Activated naive CD8-positive, alpha-beta T cell treated with anti-CD3 and anti-CD28 coated beads for 36 hours (primary cell): ENCODE data around the gene TBX15. TPM values are rescaled to one million over a fixed set of nuclear protein-coding genes. Genes with fewer than 3 reads are reported as not detected.

Source experiments
- DNase-seq: peaks from one replicate; pipeline ENCODE4 v3.0.0; 2021
- H3K27ac Mint-ChIP-seq: one replicate; pipeline ENCODE4 v1.8.0; 2022; ENCODE audit warnings: mild to moderate bottlenecking, moderate library complexity, mixed read lengths
- H3K27me3 Mint-ChIP-seq: one replicate; pipeline ENCODE4 v1.8.0; 2022; ENCODE audit warnings: mild to moderate bottlenecking, mixed read lengths
- H3K36me3 Mint-ChIP-seq: one replicate; pipeline ENCODE4 v1.8.0; 2021; ENCODE audit warnings: mild to moderate bottlenecking, mixed read lengths
- H3K4me1 Mint-ChIP-seq: one replicate; pipeline ENCODE4 v1.8.0; 2021; ENCODE audit warnings: mixed read lengths
- H3K4me3 Mint-ChIP-seq: one replicate; pipeline ENCODE4 v1.8.0; 2022; ENCODE audit warnings: mild to moderate bottlenecking, moderate library complexity, mixed read lengths
- H3K9me3 Mint-ChIP-seq: one replicate; pipeline ENCODE4 v1.8.0; 2022; ENCODE audit warnings: mixed read lengths
- total RNA-seq, 2 experiments: library from RNA; stranded (reverse); gene quantifications; one replicate each; pipeline ENCODE4 v1.2.3, GENCODE V29; 2021

The TBX15 gene
- not detected for total RNA-seq

GRCh38 chr1:118988186-118989005 is at the start of gene TBX15:
Gene TBX15 (minus strand): TSS chr1:118988343. CDS start chr1:118987795, 548 bp downstream.
- Mint-ChIP-seq H3K4me3 (peak within 1 kb of the TSS; percentile 42), H3K27ac (peak within 1 kb of the TSS; percentile 48), H3K4me1 (peaks cover 39% of the 10 kb centered on the region), H3K27me3 (peaks cover 97% of the 10 kb centered on the region), H3K9me3 (peaks cover 14% of the 10 kb centered on the region), H3K36me3 (peaks cover 21% of the 10 kb centered on the region)
- no peak for DNase-seq

GRCh38 chr1:119034359-119034758 is 46.2 kb upstream of the TBX15 start:
- no peak overlapping the region for H3K27ac Mint-ChIP-seq
- peaks cover 69% of the 10 kb centered on the region for H3K36me3 Mint-ChIP-seq
- no peaks in the 10 kb centered on the region for H3K27me3 Mint-ChIP-seq
- no peak overlapping the region for H3K4me3 Mint-ChIP-seq
- H3K9me3 Mint-ChIP-seq, result no peaks in the 10 kb centered on the region
- H3K4me1 Mint-ChIP-seq, result no peaks in the 10 kb centered on the region
- no peak for DNase-seq

GRCh38 chr1:119032986-119033385 is 44.8 kb upstream of the TBX15 start:
- Mint-ChIP-seq H3K27me3 (no peaks in the 10 kb centered on the region), H3K36me3 (peaks cover 71% of the 10 kb centered on the region), H3K4me3 (no peak overlapping the region), H3K27ac (no peak overlapping the region), H3K9me3 (no peaks in the 10 kb centered on the region), H3K4me1 (no peaks in the 10 kb centered on the region)
- no peak for DNase-seq

GRCh38 chr1:119027759-119028158 is 39.6 kb upstream of the TBX15 start:
- no peak overlapping the region for H3K27ac Mint-ChIP-seq

GRCh38 chr1:119026956-119027355 is 38.8 kb upstream of the TBX15 start:
- no peak overlapping the region for H3K27ac Mint-ChIP-seq
- H3K27me3 Mint-ChIP-seq, result no peaks in the 10 kb centered on the region
- H3K4me1 Mint-ChIP-seq, result no peaks in the 10 kb centered on the region
- no peak overlapping the region for H3K4me3 Mint-ChIP-seq
- DNase-seq, result no peak
- H3K36me3 Mint-ChIP-seq, result peaks cover 49% of the 10 kb centered on the region
- peaks cover 12% of the 10 kb centered on the region for H3K9me3 Mint-ChIP-seq

More at GRCh38 chr1:119027759-119028158, 39.6 kb upstream of the TBX15 start:
- H3K4me1 Mint-ChIP-seq, result no peaks in the 10 kb centered on the region
- no peak for DNase-seq
- H3K36me3 Mint-ChIP-seq, result peaks cover 55% of the 10 kb centered on the region
- H3K27me3 Mint-ChIP-seq, result no peaks in the 10 kb centered on the region
- no peak overlapping the region for H3K4me3 Mint-ChIP-seq
- peaks cover 10% of the 10 kb centered on the region for H3K9me3 Mint-ChIP-seq

GRCh38 chr1:119015547-119015946 is 27.4 kb upstream of the TBX15 start:
- no peak overlapping the region for H3K4me3 Mint-ChIP-seq
- peaks cover 19% of the 10 kb centered on the region for H3K27me3 Mint-ChIP-seq
- peaks cover 48% of the 10 kb centered on the region for H3K36me3 Mint-ChIP-seq
- peaks cover 17% of the 10 kb centered on the region for H3K9me3 Mint-ChIP-seq
- H3K4me1 Mint-ChIP-seq, result no peaks in the 10 kb centered on the region
- DNase-seq, result no peak
- H3K27ac Mint-ChIP-seq, result no peak overlapping the region

- Mint-ChIP-seq H3K27ac (no peak overlapping the region), H3K36me3 (peaks cover 27% of the 10 kb centered on the region), H3K4me3 (no peak overlapping the region), H3K9me3 (peaks cover 10% of the 10 kb centered on the region), H3K4me1 (peaks cover 7% of the 10 kb centered on the region), H3K27me3 (peaks cover 48% of the 10 kb centered on the region)
- DNase-seq, result no peak
Observed at GRCh38 chr1:119012383-119012782, 24.2 kb upstream of the TBX15 start.

GRCh38 chr1:119011706-119012105 is 23.6 kb upstream of the TBX15 start:
- Mint-ChIP-seq H3K27me3 (peaks cover 55% of the 10 kb centered on the region), H3K4me3 (no peak overlapping the region), H3K27ac (no peak overlapping the region), H3K36me3 (peaks cover 24% of the 10 kb centered on the region), H3K9me3 (peaks cover 10% of the 10 kb centered on the region), H3K4me1 (peaks cover 7% of the 10 kb centered on the region)
- DNase-seq, result no peak

GRCh38 chr1:119011116-119011515 is 23.0 kb upstream of the TBX15 start:
- DNase-seq, result no peak
- Mint-ChIP-seq H3K9me3 (peaks cover 9% of the 10 kb centered on the region), H3K27ac (no peak overlapping the region), H3K4me1 (peaks cover 10% of the 10 kb centered on the region), H3K4me3 (no peak overlapping the region), H3K36me3 (peaks cover 27% of the 10 kb centered on the region), H3K27me3 (peaks cover 61% of the 10 kb centered on the region)

GRCh38 chr1:119010201-119010600 is 22.1 kb upstream of the TBX15 start:
- H3K27me3 Mint-ChIP-seq, result peaks cover 69% of the 10 kb centered on the region

GRCh38 chr1:119009312-119009655 is 21.1 kb upstream of the TBX15 start:
- H3K4me1 Mint-ChIP-seq, result peaks cover 10% of the 10 kb centered on the region
- peaks cover 12% of the 10 kb centered on the region for H3K9me3 Mint-ChIP-seq
- H3K4me3 Mint-ChIP-seq, result no peak overlapping the region
- H3K36me3 Mint-ChIP-seq, result peaks cover 19% of the 10 kb centered on the region
- peaks cover 79% of the 10 kb centered on the region for H3K27me3 Mint-ChIP-seq
- no peak overlapping the region for H3K27ac Mint-ChIP-seq
- DNase-seq, result no peak

More at GRCh38 chr1:119010201-119010600, 22.1 kb upstream of the TBX15 start:
- no peak for DNase-seq
- Mint-ChIP-seq H3K9me3 (peaks cover 11% of the 10 kb centered on the region), H3K27ac (no peak overlapping the region), H3K4me1 (peaks cover 10% of the 10 kb centered on the region), H3K36me3 (peaks cover 26% of the 10 kb centered on the region), H3K4me3 (no peak overlapping the region)

GRCh38 chr1:119008483-119009311 is 20.6 kb upstream of the TBX15 start:
- Mint-ChIP-seq H3K27me3 (peaks cover 84% of the 10 kb centered on the region), H3K9me3 (peaks cover 12% of the 10 kb centered on the region), H3K36me3 (peaks cover 18% of the 10 kb centered on the region), H3K4me3 (peak overlapping the region; percentile 12), H3K27ac (no peak overlapping the region), H3K4me1 (peaks cover 10% of the 10 kb centered on the region)
- DNase-seq, result no peak

GRCh38 chr1:119007670-119008482 is 19.7 kb upstream of the TBX15 start:
- Mint-ChIP-seq H3K27me3 (peaks cover 93% of the 10 kb centered on the region), H3K27ac (no peak overlapping the region), H3K36me3 (peaks cover 18% of the 10 kb centered on the region), H3K9me3 (peaks cover 11% of the 10 kb centered on the region), H3K4me3 (no peak overlapping the region), H3K4me1 (peaks cover 10% of the 10 kb centered on the region)
- DNase-seq, result no peak

- H3K27ac Mint-ChIP-seq, result no peak overlapping the region
- H3K4me3 Mint-ChIP-seq, result no peak overlapping the region
- H3K36me3 Mint-ChIP-seq, result peaks cover 15% of the 10 kb centered on the region
- peaks cover 94% of the 10 kb centered on the region for H3K27me3 Mint-ChIP-seq
- peaks cover 10% of the 10 kb centered on the region for H3K4me1 Mint-ChIP-seq
- DNase-seq, result no peak
- H3K9me3 Mint-ChIP-seq, result peaks cover 8% of the 10 kb centered on the region
Observed at GRCh38 chr1:119007339-119007669, 19.2 kb upstream of the TBX15 start.
